Measurements from ENCODE around the gene PEAK3. TPM values are rescaled to one million over a fixed set of nuclear protein-coding genes. Genes with fewer than 3 reads are reported as not detected.

The PEAK3 gene
- total RNA-seq, 1 donor from 2014 or later, result 2.0 TPM

GRCh38 chr19:2317300-2317699 lies 35.3 kb upstream of the PEAK3 start:
- Histone ChIP-seq H3K27ac (no peak overlapping the region), H3K4me3 (no peak overlapping the region), H3K4me1 (no peaks in the 10 kb centered on the region), H3K36me3 (peaks cover 0 to 10% of the 10 kb centered on the region in 2 donors), H3K9me3 (peaks cover 7% of the 10 kb centered on the region), H3K27me3 (peaks cover 6% of the 10 kb centered on the region)
- DNase-seq (ENCODE audit: extremely low spot score in 2 of 2), result no peak
- TF ChIP-seq CTCF (IDR thresholded peaks at IDR 0.05), result no peak
- TF ChIP-seq POLR2A (IDR thresholded peaks at IDR 0.05), result no peak
- TF ChIP-seq POLR2AphosphoS5 (IDR thresholded peaks at IDR 0.05; ENCODE audit: insufficient read depth in 1 of 2, low read depth in 1 of 2), result no peak
- intact Hi-C loops (cut with DNase I), result no loop called here

- Histone ChIP-seq H3K9me3 (peaks cover 7% of the 10 kb centered on the region), H3K27me3 (peaks cover 6% of the 10 kb centered on the region), H3K36me3 (no peaks in the 10 kb centered on the region), H3K4me1 (no peaks in the 10 kb centered on the region), H3K4me3 (no peak overlapping the region), H3K27ac (no peak overlapping the region)
- DNase-seq (ENCODE audit: extremely low spot score in 2 of 2), result no peak
- TF ChIP-seq POLR2AphosphoS5 (IDR thresholded peaks at IDR 0.05; ENCODE audit: insufficient read depth in 1 of 2, low read depth in 1 of 2) (no peak), CTCF (IDR thresholded peaks at IDR 0.05) (peak in 1 of 3 experiments; percentile 21)
- intact Hi-C loops (cut with DNase I), result no loop called here
Observed at GRCh38 chr19:2315818-2316353, 33.9 kb upstream of the PEAK3 start.

- Histone ChIP-seq H3K36me3 (no peaks in the 10 kb centered on the region), H3K4me1 (no peaks in the 10 kb centered on the region), H3K27ac (no peak overlapping the region), H3K9me3 (peaks cover 7% of the 10 kb centered on the region), H3K27me3 (peaks cover 6% of the 10 kb centered on the region), H3K4me3 (no peak overlapping the region)
- intact Hi-C loops (cut with DNase I), result no loop called here
- DNase-seq (ENCODE audit: extremely low spot score in 2 of 2), result no peak
- no peak for TF ChIP-seq CTCF (IDR thresholded peaks at IDR 0.05)
- no peak for TF ChIP-seq POLR2A (IDR thresholded peaks at IDR 0.05)
- no peak for TF ChIP-seq POLR2AphosphoS5 (IDR thresholded peaks at IDR 0.05; ENCODE audit: insufficient read depth in 1 of 2, low read depth in 1 of 2)
Observed at GRCh38 chr19:2315121-2315817, 33.3 kb upstream of the PEAK3 start.

GRCh38 chr19:2312820-2313501 lies 31.0 kb upstream of the PEAK3 start:
- H3K27me3 ChIP-seq, result peaks cover 10% of the 10 kb centered on the region
- intact Hi-C loops (cut with DNase I), result no loop called here
- TF ChIP-seq POLR2A (IDR thresholded peaks at IDR 0.05) (no peak), POLR2AphosphoS5 (IDR thresholded peaks at IDR 0.05; ENCODE audit: insufficient read depth in 1 of 2, low read depth in 1 of 2) (no peak), CTCF (IDR thresholded peaks at IDR 0.05) (no peak)

GRCh38 chr19:2311093-2311492 lies 29.1 kb upstream of the PEAK3 start:
- intact Hi-C loops (cut with DNase I), result no loop called here
- H3K36me3 ChIP-seq, result no peaks in the 10 kb centered on the region
- H3K9me3 ChIP-seq, result peaks cover 7% of the 10 kb centered on the region

More at GRCh38 chr19:2312820-2313501, 31.0 kb upstream of the PEAK3 start:
- Histone ChIP-seq H3K4me1 (no peaks in the 10 kb centered on the region), H3K4me3 (no peak overlapping the region), H3K36me3 (no peaks in the 10 kb centered on the region), H3K27ac (no peak overlapping the region), H3K9me3 (peaks cover 7% of the 10 kb centered on the region)
- no peak for DNase-seq (ENCODE audit: extremely low spot score in 2 of 2)

More at GRCh38 chr19:2311093-2311492, 29.1 kb upstream of the PEAK3 start:
- Histone ChIP-seq H3K27ac (no peak overlapping the region), H3K4me1 (no peaks in the 10 kb centered on the region), H3K4me3 (no peak overlapping the region), H3K27me3 (peaks cover 10% of the 10 kb centered on the region)
- no peak for DNase-seq (ENCODE audit: extremely low spot score in 2 of 2)
- TF ChIP-seq POLR2AphosphoS5 (IDR thresholded peaks at IDR 0.05; ENCODE audit: insufficient read depth in 1 of 2, low read depth in 1 of 2) (no peak), CTCF (IDR thresholded peaks at IDR 0.05) (no peak), POLR2A (IDR thresholded peaks at IDR 0.05) (no peak)
